GM12873 (cell line): ENCODE data around the gene OXCT1.

Source experiments
- CTCF ChIP-seq: IDR thresholded peaks from 2 replicates; pipeline ENCODE4 v1.5.1; 2012; ENCODE audit warnings: low read depth, mild to moderate bottlenecking, moderate library complexity, low read length, control low read depth; ENCODE audit not compliant: insufficient read depth; ENCODE audit errors: missing control alignments

Gene OXCT1

GRCh38 chr5:41695920-41696582 is 174.2 kb downstream of the OXCT1 start:
- TF ChIP-seq CTCF: peak; percentile 56

GRCh38 chr5:41686767-41687166 is 183.5 kb downstream of the OXCT1 start:
- no peak for TF ChIP-seq CTCF

GRCh38 chr5:41686191-41686590 is 184.0 kb downstream of the OXCT1 start:
- TF ChIP-seq CTCF: no peak

DNA sequence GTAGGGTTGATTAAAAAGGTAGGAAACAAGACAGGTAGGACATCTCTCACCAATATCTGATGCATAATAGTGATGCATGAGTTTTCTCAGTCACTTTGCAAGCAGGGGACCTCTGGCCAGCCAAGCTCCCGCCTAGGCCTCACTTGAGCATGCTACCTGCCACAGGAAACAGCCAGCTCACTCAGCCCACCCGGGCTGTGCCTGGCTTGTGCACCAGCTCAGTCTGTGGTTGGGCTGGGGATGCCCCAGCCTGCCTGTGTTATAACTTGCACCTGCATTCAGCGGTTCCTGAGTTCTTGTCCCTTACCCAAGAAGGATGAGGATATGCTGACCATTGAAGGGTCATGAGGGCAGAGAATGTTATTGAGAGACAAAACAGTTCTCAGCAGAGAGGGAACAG is 187.0 kb downstream of the OXCT1 start:
- no peak for TF ChIP-seq CTCF

- TF ChIP-seq CTCF: no peak
Measured at GRCh38 chr5:41682641-41683040, 187.6 kb downstream of the OXCT1 start.

DNA sequence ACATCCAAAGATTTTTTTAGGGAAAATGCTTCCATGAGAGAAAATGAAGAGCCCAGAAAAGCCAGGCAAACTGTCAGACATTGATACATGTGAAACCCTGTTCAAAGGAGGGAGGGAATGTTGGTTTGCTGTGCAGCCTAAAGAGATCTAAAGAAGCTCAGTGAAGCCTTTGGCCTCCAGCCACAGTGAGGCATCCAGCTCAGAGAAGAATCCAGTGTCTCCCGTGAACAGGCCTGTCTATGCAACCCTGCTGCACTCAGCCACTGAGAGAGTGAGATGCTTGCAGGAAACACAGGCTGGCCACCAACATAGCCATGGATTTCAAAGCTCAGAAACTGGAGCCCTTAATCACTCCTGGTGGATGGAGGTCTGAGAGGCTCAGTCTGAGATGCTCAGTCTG is 188.4 kb downstream of the OXCT1 start:
- no peak for TF ChIP-seq CTCF
